ENCODE results near the gene SPOCK2. TPM values are rescaled to one million over a fixed set of nuclear protein-coding genes. Genes with fewer than 3 reads are reported as not detected.
A peak's percentile ranks its signal among the peaks of the same experiment; 100 is the strongest.

The SPOCK2 gene
- polyA plus RNA-seq, 4 donors, result 1.6 to 24.2 (median 3.2) TPM

GRCh38 chr10:72009425-72010081 lies 78.8 kb downstream of the SPOCK2 start:
- peak overlapping the region; percentile 15 to 91 (median 61) for H3K27ac ChIP-seq (ENCODE audit: low read depth in 1 of 3, low read length in 2 of 3)
- peaks cover 0 to 17% (median 0%) of the 10 kb centered on the region in 3 donors for H3K4me1 ChIP-seq (ENCODE audit: control insufficient read depth in 3 of 3, insufficient read depth in 2 of 3, low read depth in 1 of 3, low read length in 2 of 3)
- FAIRE-seq (no peak), DNase-seq (peak in 1 of 2 donors; percentile 59)
- H3K4me3 ChIP-seq (ENCODE audit: low read depth in 1 of 3, low read length in 3 of 3), result no peak overlapping the region
- 46 to 72% (median 68%) methylated on average over 12 of the region's 12 CpGs for WGBS, 3 donors
- peaks cover 0 to 15% (median 0%) of the 10 kb centered on the region in 3 donors for H3K36me3 ChIP-seq (ENCODE audit: control insufficient read depth in 3 of 3, insufficient read depth in 2 of 3, low read depth in 1 of 3, low read length in 3 of 3)
- no peaks in the 10 kb centered on the region for H3K9me3 ChIP-seq (ENCODE audit: control insufficient read depth in 2 of 2, insufficient read depth in 1 of 2, low read depth in 1 of 2, low read length in 1 of 2)
- no peaks in the 10 kb centered on the region for H3K27me3 ChIP-seq (ENCODE audit: control insufficient read depth in 3 of 3, insufficient read depth in 3 of 3, low read length in 3 of 3)

GRCh38 chr10:72009051-72009424 lies 79.3 kb downstream of the SPOCK2 start:
- no peak for DNase-seq
- no peak for FAIRE-seq
- Histone ChIP-seq H3K4me3 (ENCODE audit: low read depth in 1 of 3, low read length in 3 of 3) (no peak overlapping the region), H3K27me3 (ENCODE audit: control insufficient read depth in 3 of 3, insufficient read depth in 3 of 3, low read length in 3 of 3) (no peaks in the 10 kb centered on the region), H3K27ac (ENCODE audit: low read depth in 1 of 3, low read length in 2 of 3) (peak overlapping the region; percentile 15 to 91 (median 54)), H3K9me3 (ENCODE audit: control insufficient read depth in 2 of 2, insufficient read depth in 1 of 2, low read depth in 1 of 2, low read length in 1 of 2) (no peaks in the 10 kb centered on the region), H3K36me3 (ENCODE audit: control insufficient read depth in 3 of 3, insufficient read depth in 2 of 3, low read depth in 1 of 3, low read length in 3 of 3) (peaks cover 0 to 15% (median 0%) of the 10 kb centered on the region in 3 donors), H3K4me1 (ENCODE audit: control insufficient read depth in 3 of 3, insufficient read depth in 2 of 3, low read depth in 1 of 3, low read length in 2 of 3) (peaks cover 0 to 17% (median 0%) of the 10 kb centered on the region in 3 donors)
- 59 to 84% (median 81%) methylated on average over 9 of the region's 9 CpGs for WGBS, 3 donors

Other genes with a start within 250 kb of the SPOCK2 start
- 100 to 1,000 TPM; 149 to 603 (median 311) TPM for gene PSAP, start 237.3 kb downstream of the SPOCK2 start, polyA plus RNA-seq
- gene CHST3, start 124.2 kb downstream of the SPOCK2 start, polyA plus RNA-seq, result 1 to 10 TPM in 2 of 4 donors, under 1 TPM in 2; 0.22 to 7.7 (median 2.5) TPM
- gene ANAPC16, start 127.5 kb upstream of the SPOCK2 start, polyA plus RNA-seq, result 100 to 1,000 TPM; 112 to 176 (median 141) TPM
- gene ASCC1, start 127.7 kb upstream of the SPOCK2 start, polyA plus RNA-seq, result 10 to 100 TPM in 3 of 4 donors, 1 to 10 TPM in 1; 9.2 to 21.3 (median 16.1) TPM
- gene DDIT4, start 185.4 kb upstream of the SPOCK2 start, polyA plus RNA-seq, result 100 to 1,000 TPM in 1 of 4 donors, 10 to 100 TPM in 3; 34.4 to 330 (median 41.6) TPM